ENCODE results near the gene RABAC1.
"Not testable (repeated sequence)": the region's sequence is repeated elsewhere in the genome, so short reads cannot be mapped to it uniquely, and the experiment has no call there.

RABAC1 gene

DNA sequence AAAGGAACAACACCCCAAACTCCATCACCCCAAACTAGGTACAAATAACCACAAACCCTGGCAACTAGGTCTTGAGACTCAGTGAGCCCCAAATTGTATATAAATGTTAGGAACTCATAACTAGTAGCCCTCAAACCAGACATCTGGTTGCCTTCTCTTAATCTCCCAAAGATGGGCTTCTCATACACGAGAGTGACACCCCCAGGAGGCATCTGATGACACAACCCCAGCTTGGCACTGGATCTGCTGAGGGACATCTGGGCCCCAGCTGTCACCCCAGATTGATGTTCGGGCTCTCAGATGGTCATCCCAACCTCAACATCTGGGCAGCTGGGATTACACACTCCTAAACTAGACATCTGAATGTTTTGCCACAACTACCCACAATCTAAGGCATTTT lies 14.8 kb downstream of the RABAC1 start:
- DNase-seq = no peak

DNA sequence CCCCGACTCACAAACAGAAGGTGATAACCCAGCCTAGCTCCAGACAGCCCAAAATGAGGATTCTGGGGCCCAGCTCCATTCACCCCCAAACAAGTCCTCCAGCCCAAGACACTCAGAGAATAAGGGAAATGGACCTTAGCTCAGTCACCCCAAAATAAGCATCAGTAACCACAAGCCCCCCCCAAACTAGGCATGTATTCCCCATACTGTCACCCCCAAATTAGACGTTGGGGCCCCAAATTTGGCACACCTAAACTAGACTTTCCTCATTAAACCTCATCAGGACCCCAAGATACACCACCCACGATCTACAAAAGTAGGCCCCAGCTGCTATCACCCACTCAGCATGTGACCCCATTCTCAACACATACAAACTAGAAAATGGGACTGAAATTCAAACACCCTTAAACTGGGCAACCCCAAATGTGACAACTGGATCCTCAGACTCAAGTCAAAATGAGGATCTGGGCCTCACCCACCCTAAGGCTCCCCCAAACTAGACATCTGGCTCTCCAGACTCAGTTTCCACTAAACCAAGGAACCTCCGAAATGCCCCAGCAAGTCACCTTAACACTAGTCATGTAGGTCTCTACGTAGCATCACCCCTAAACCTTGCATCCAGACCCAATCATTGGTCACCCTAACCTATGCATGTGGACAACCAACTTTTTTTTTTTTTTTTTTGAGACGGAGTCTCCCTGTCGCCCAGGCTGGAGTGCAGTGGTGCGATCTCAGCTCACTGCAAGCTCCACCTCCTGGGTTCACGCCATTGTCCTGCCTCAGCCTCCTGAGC lies 17.5 kb downstream of the RABAC1 start:
- no peak for DNase-seq

DNA sequence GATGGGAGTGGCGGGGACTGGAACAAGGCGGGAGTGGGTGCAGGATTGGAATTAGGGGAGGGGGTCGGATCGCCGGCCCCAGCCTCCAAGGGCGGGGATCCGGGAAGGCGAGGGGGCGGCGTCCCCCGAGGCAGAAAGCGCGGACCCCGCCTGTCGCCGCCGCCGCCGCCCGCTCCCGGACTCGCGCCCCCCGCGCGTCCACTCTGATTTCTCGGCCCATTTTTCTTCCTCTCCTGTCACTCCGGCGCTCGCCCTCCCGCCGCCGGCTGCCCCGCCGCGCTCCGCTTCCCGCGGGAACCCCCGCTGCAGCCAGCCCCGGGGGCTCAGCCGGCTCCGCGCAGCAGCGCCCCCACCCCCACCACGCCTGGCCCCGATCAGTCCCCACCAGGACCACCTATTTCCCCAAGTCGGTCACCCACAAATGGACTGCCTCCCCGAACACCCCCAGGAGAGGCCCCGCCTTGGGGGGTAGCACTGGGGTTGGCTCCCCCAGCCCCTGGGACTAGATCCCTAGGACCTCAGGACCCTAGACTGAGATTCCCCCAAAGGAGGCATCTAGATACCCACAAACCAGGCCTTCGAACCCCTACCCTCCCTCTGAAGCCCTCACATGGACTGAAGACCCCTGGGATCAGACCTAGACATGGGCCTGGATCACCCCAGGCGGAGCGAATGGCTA lies 18.3 kb downstream of the RABAC1 start:
- DNase-seq = no peak

DNA sequence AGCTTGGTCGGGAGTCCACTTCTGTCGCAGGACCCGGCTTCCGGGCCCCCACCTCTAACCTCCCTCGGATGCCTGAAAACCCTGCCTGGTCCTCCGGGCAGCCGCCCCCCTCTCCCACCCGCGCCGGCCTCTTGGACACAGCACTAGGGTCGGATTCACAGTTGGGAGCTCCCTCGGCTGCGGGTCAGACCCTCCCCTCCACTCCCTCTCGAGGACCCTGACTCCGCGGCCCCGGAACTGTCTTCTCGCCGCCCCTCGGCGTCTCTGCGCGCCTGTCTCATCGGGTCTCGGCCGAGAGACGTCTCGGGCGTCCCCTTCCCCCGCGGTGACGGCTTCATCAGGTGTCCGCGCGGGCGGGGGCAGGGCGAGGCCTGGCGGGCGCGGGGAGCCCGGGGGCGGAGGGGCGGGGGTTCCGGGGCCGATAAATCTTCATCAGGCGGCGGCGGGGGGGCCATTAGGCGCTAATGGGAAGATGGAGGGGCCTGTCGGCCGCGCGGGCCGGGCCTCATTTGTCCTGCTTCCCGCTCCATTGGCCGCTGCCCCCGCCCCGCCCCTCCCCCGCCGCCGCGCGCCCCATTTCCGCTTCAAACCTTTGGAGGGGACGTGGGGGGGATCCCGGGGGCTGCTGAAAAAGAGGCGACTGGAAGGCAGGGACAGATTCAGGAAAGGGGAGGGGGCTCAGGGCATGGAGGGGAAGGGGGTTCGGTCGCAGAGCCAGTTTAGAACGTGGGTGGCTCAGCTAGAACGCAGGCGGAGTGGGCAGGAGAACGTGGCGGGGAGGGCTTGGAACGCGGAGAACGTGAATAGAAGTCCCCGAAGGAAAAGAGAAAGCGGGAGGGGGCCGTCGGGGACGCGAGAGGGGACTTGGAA lies 19.0 kb downstream of the RABAC1 start:
- DNase-seq = no peak

DNA sequence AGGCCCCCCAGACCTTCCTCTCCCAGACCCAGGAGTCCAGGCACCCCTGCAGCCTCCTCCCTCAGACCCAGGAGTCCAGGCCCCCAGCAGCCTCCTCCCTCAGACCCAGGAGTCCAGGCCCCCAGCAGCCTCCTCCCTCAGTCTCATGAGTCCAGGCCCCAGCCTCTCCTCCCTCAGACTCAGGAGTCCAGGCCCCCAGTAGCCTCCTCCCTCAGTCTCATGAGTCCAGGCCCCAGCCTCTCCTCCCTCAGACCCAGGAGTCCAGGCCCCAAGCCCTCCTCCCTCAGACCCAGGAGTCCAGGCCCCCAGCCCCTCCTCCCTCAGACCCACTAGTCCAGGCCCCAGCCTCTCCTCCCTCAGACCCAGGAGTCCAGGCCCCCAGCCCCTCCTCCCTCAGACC lies 19.9 kb downstream of the RABAC1 start:
- not testable (repeated sequence) for DNase-seq

DNA sequence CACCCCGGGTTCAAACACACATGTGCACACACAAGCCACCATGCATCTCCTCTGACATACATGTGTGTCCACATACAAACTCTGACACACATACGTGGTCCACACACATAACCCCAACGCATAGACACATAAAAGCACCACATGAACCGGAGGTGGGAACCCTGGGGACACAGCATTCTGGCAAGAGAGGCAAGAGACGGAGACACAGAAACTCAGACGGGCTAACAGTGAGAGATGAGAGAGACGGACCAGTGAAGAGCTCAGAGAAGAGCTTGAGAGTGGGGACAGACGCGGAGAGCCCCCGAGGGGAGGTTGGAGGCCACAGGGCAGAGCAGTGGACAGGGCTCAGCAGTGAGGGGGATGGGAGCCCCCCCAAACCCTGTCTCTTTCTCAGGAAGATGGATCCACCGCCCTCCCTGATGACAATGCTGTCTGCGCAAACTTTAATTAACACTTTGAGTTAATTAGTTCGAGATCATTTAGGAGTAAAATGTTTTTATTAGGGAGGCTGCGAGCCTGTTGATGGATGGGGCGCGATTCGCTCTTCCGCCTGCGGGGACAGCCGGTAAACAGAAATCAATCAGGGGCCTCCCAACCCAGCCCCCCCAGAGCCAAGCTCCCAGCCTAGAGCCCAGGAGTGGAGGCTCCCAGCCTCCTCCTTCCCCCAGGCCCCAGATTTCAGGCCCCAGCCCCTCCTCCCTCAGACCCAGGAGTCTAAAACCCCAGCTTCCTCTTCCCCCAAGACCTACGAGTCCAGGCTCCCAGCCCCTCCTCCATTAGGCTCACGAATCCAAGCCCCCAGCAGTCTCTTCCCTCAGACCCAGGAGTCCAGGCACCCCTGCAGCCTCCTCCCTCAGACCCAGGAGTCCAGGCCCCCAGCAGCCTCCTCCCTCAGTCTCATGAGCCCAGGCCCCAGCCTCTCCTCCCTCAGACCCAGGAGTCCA lies 21.3 kb downstream of the RABAC1 start:
- DNase-seq = no peak

DNA sequence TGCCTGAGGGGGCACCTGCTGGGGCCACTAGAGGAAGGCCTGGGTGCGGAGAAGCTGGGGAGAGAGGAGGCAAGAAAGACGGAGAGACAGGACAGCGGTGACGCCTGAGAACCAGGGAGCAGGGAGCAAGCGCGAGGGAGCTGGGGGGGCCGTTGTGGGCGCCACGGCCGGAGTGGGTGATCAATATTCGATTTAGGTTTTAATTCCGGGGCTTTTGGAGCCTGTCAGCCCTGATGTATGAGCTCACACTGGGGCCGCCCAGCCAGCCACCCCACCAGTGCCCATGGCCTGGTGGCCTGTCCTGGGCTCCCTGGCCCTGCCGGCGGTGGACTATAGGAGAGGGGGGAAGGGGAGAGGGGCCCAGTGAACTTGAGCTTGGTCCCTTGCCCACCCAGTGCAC lies 22.2 kb downstream of the RABAC1 start:
- no peak for DNase-seq

DNA sequence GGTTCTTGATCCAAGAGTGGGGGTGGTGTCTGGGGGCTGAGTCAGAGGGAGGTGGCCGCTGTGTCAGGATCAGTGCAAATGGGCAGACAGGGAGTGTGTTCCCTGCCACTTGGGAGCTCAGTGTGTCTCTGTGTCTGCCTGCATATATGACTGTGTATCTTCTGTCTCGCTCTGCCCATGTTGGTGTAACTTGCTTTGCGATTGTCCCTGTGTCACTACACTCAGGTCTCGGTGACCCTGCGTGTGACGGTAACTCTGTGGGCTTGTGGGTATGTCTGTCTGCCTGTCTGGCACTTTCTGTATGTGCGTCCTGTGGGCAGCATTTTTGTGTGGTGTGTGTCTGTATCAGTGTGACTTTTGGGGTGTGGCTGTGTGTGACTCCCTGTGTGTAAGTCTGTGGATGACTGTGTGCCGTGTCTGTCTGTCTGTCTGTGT lies 22.7 kb downstream of the RABAC1 start:
- no peak for DNase-seq

DNA sequence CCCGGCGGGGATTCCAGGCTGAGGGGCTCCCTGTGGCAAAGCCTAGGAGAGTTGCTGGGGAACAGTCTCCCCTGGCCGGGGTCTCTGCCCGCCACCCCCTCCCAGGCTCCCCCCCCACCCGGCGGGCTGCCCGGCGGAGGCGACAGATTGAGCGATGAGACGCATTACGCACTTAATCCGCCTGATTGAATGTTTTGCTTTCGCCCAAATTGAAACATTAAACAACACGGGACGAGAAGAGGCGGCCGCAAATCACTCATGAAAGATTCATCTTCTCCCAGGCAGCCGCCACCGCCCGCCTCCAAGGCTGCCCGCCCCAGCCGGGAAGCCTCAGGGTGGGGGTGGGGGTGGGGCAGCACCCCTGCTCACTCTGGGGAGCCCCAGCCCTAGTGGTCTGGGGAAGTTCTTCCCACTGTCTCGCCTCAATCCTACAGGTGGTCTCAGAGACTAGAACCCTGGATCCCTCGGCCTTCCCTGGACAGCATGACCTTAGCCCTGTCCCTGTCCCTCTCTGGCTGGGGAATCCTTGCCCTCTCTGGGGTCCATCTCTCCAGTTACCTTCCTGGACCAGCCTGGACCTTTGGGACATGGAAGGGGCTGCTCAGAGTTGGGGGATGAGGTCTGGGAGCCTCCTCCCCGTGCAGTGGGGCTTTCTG lies 23.2 kb downstream of the RABAC1 start:
- DNase-seq = no peak

DNA sequence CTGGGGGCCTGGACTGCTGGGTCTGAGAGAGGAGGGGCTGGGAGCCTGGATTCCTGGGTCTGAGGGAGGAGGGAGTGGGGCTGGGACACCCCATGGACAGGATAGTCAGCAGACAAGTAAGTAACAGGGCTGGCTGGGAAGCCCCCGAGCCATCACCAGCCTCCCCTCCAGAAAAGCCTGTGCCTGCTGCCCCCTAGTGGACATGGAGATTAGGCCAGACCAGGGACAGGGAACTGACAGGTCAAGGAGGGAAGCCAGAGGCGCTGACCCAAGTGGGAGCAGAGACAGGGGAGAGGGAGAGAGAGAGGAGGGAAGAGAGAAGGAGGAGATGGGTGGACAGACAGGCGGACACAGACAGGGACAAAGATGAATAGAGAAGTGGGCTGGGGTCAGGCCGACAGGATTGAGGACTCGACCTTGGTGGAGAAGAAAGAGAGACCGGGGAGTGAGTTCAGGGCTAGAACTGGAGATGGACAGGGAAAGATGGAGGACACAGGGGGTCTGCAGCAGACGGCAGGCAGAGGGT lies 24.2 kb downstream of the RABAC1 start:
- no peak for DNase-seq

DNA sequence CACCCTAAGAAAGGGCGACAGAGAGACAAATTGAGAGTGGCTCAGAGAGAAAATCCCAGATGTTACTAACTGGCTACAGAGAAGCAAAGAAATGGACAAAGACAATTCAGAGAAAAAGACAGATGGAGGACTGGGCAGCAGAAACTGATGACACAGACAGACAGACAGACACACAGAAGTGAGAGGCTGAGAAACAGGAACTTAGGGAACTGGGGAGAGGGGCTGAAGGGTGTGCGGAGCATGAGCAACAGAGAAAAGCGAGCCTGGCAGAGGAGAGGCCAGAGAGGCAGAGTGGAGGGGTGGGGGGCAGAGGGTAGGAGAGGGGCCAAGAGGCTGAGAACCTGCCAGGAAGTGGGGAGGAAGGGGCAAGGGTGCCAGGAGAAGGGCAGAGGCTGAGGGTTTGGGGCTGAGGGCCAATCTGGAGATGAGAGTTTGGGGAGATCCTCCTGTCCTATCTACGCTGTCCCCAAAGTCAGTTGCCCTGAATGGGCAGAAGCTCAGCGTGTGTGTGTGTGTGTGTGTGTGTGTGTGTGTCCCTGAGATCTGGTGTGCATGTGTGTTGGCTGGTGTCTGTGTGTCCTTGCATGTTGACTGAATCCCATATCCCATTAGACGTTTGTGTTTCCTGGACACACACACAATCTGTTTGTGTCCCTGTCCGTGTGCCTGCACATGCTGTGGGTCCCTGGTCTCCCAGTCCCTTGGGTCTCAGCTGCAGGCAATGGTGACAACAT lies 25.3 kb downstream of the RABAC1 start:
- no peak for DNase-seq

DNA sequence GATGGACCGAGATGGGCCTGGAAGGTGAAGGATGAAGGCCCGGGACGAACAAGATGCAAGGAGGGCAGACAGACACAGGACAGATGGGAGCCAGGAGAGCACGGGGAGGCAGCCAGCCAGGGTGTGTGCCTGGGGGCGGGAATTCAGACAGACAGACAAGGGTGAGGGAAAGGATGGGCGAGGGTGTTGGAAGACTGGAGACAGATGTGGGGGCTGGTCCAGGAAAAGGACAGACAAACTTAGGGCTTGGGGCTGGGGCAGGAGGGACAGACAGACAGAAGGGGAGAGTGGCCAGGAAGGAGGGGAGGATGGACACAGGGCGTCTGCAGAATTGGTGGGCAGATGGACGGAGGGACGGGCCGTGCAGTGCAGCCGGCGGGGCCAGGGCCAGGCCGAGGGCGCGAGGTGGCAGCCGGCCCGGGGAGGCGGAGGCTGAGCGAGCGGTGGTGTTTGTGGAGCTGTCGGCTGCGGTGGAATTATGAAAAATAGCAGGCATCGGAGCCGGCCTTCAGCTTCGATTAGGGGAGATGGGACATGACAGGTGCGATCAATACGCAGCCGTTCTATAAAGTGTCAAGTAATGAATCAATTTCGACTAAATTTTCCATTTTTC lies 26.3 kb downstream of the RABAC1 start:
- no peak for DNase-seq

DNA sequence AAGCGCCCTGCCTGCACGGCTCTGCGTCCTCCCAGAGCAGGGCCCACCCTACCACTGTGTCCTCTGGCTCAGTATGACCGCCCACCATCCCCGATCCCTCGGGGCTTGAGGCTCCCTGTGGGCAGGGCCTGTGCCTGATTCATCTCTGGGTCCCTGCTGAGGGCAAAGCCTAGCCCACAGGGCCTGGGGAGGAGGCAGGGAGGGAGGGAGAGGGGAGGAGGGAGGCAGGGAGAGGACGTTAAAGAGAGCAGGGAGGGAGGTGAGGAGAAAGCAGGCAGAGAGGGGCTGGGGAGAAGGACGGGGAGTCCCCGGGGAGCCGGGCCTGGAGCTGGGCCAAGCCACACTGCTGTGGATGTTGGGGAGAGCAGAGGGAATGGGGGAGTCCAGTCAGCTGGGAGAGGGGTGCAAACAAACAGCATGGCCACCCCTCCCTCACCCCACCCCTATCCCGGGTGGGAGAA lies 26.8 kb downstream of the RABAC1 start:
- DNase-seq = no peak

DNA sequence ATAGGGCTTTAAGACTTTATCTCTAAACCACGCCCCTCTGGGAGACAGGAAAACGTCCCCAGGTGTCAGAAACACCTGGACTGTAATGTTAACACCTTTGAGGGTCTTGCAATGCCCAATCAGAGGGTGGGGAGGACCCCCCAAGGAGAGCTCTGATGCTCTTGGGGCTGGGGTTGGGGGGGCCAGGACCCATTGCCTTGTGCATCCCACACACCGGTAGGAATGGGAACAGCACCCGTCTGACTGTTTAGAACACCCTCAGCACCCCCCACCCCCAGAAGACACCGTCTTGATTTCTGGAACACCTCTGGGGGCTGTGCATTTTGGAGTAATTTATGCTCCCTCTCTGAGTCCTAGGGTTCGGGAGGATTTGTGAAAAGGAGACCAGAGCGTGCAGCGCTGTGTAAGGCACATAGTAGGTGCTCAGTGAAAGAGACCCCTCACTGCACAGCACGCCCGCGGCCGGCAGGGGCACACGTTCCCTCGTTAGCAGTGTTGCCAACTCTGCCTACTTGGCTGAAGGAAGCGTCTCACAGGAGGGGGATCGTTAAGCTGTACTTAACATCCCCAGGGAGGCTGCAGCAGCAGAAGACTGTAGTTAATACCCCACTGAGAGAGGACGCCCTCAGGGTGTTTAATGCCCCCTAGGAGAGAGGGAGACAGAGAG lies 28.1 kb downstream of the RABAC1 start:
- DNase-seq = no peak

DNA sequence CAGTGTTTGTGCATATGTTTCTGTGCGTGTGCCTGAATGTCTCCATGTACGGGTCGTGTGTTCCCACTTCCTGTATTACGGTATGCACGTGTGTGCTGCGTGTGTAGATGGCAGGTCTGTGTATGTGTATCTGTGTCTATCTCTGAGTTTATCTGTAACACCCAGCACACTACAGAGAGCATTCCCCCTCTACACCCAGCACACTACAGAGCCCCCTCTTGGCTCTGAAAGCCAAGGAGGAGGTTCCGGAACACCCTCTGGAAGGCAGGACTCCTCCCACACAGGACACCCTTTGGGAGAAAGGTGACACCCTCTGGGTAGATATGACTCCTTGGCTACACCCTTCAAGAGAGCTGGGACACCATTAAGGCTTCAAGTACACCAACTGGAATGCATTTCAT lies 28.8 kb downstream of the RABAC1 start:
- no peak for DNase-seq

DNA sequence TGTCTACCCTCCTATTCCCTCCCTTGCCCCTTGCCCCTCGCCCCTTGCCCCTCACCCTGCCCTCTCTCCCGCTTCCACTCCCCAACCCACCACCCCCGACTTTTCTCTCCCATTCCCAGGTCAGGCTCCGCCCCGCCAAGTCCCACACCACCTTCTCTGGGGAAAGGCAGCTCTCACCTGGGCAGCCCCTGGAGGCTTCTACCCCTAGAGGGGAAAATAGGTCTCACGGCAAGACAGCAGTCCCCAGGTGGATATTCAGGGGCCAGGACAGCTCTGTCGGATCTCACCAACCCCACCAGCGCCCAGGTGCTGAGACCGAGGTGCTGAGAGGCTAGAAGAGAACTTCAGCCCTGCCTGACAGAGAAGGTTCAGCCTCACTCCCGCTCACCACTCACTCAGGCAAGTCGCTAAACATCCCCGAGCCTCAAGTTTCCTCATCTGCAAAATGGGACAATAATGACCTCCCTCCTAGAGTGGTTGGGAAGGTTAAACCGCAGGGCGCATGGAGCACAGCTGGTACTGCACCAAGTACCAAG lies 29.5 kb downstream of the RABAC1 start:
- no peak for DNase-seq

DNA sequence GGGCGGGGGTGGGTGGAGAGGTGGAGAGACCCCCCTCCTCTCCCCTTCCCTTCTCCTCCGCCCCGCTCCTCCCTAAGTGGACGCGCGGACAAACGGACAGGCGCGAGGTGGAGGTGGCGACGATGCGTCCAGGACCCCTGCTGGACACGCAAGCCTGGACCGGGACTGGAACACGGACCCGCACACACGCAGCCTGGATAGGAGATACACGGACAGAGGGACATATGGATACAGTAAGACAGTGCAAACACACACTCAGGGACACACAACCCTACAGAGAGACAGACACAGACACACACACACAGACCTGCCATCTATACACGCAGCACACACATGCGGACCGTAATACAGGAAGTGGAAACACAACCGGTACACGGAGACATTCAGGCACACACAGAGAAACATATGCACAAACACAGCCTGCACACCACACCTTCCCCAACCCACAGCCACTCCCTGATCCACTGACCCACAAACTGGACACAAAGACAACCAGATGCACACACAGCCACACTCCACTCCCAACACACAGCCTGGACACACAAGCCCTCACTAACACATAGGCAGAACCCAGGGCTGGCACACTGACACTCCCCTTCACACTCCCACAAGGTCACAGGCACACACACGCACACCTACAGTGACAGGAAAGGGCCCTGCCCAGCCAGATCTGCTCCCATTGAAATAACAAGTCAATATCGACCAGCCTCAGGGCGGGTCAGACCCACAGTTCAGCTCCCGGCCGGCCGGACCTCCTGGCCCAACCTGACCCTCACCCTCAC lies 30.2 kb downstream of the RABAC1 start:
- no peak for DNase-seq

DNA sequence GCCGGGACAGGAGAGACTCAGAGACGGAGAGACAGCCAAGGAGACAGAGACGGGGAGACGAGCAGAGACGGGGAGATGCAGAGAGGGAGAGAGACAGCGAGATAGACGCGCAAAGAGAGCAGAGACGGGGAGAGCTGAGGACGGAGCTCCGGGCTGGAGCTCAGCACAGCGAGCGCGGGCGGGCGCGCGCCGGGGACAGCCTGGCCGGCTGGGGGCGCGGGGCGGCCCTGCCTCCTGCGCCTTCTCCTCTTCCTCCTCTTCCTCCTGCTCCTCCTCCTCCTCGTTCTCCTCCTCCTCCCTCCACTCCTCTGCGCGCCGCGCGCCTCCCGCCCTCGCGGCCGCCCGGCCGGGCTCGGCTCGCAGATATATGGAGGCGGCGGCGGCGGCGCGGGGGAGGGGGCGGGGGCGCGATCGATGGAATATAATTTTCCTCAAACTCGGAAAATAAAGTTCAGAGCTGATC lies 30.9 kb downstream of the RABAC1 start, which contains the start of gene ERFL:
ERFL (minus strand) TSS at position 229 of the 463 bp plus-strand sequence. CDS start 15,530 bp downstream, outside the sequence.
- no peak for DNase-seq
